Effector CD4-positive, alpha-beta T cell (primary cell): ENCODE data around the gene CNPY4.
"Not testable (repeated sequence)": the region's sequence is repeated elsewhere in the genome, so short reads cannot be mapped to it uniquely, and the experiment has no call there.

Experiments
- DNase-seq: peaks from one replicate; pipeline ENCODE4 v3.0.0-alpha.2; 2020

The CNPY4 gene

DNA sequence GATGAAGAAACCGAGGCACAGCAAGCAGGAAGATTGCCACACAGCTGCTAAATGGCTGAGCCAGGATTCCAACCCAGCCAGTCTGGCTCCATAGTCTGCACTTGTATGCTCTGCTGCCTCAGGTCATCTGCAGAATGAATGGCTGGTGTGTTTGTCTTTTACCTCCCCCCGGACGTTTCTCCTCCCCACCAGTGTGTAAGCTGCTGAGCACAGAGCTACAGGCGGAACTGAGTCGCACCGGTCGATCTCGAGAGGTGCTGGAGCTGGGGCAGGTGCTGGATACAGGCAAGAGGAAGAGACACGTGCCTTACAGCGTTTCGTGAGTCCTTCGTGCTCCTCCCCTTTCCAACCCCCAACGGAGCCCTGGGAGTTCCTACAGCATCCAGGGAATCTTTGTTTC, 2.6 kb downstream of the CNPY4 start:
- DNase-seq, result no peak

- no peak for DNase-seq
Measured at GRCh38 chr7:100122568-100122967, 3.1 kb downstream of the CNPY4 start.

GRCh38 chr7:100124301-100125230, 5.1 kb downstream of the CNPY4 start:
- DNase-seq, result no peak

DNA sequence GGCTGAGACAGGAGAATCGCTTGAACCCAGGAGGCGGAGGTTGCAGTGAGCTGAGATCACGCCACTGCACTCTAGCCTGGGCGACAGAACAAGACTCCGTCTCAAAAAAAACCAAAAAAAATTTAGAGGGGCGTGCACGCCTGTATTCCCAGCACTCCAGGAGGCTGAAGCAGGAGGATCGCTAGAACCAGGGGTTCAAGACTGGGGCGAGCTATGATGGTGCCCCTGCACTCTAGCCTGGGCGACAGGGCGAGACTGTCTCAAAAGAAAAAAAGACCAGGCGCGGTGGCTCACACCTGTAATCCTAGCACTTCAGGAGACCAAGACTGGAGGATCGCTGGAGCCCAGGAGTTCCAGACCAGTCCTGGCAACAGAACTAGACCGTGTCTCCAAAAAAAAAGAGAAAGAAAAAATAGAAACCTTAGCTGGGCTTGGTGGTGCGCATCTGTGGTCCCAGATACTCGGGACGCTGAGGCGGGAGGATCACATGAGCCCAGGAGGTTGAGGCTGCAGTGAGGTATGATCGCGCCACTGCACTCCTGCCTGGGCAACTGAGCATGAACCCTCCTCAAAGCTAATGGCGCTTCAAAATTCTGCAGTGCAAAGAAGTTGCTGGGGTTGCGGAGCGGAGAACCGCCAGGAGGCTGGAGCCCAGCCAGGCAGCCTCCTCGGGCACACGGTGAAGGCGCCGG, 7.0 kb downstream of the CNPY4 start:
- DNase-seq, result no peak

DNA sequence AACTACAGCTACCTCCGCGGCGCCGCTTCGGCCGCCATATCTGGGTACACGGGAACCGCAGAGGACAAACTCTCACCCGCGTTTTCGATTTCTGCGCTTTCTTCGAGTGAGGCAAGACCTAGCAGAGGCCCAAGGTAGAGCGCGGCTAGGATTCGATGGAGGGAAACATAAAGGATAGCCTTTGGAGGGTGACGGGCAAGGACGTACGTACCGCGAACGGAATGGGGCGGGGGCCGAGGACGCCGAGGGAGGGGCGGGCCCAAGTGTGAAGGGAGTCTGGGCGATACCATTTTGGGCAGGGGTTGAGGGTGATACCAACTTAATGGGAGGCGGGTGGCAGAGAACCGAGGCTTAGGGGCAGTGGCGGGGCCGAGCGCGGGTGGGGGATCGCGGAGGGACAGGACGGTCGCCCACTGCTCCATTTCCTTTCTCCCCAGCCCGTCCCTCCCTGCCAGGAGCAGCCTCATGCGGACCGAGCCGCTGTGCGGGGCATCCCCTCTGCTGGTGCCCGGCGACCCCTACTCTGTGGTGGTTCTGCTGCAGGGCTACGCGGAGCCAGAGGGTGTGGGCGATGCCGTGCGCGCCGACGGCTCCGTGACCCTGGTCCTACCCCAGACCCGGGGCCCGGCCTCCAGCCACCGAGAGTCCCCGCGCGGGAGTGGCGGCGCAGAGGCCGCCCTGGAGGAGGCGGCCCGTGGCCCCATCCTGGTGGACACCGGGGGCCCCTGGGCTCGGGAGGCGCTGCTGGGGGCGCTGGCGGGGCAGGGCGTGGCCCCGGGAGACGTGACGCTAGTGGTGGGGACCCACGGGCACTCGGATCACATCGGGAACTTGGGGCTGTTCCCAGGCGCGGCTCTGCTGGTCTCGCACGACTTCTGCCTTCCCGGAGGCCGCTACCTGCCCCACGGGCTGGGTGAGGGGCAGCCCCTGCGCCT, 7.8 kb downstream of the CNPY4 start, which contains the start of gene MBLAC1:
MBLAC1 (plus strand) TSS at position 37 of the 935 bp plus-strand sequence; CDS start at position 466, 429 bp downstream.
- DNase-seq, result peak; percentile 89

- DNase-seq, result no peak
Measured at GRCh38 chr7:100127866-100128636, 8.6 kb downstream of the CNPY4 start.

- no peak for DNase-seq
Measured at GRCh38 chr7:100128637-100128963, 9.2 kb downstream of the CNPY4 start.

DNA sequence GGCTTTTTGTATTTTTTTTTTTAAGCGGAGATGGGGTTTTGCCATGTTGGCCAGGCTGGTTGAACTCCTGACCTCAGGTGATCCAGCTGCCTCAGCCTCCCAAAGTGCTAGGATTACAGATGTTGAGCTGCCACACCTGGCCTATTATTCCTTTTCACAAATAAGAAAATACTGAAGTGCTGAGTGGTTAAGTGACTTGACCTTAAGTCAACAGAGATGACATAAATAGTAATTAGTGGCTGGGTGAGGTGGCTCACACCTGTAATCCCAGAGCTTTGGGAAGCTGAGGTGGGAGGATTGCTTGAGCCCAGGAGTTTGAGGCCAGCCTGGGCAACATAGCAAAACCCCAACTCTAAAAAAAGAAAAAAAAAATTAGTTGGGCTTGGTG, 10.8 kb downstream of the CNPY4 start:
- not testable (repeated sequence) for DNase-seq

GRCh38 chr7:100130608-100131453, 11.4 kb downstream of the CNPY4 start:
- DNase-seq, result peak; percentile 82

DNA sequence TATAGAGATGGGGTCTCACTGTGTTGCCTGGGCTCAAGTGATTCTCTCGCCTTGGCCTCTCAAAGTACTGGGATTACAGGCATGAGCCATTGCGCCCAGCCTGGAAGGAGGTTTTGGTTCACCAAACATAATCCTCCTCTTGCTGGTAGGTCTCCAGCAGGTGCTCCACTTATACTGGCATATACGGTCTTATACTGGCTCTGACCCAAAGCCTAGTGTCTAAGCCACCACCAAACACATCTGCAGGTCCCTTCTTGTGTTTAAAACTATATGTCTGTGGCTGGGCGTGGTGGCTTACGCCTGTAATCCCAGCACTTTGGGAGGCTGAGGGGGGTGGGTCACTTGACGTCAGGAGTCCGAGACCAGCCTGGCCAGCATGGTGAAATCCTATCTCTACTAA, 12.7 kb downstream of the CNPY4 start:
- DNase-seq, result no peak

DNA sequence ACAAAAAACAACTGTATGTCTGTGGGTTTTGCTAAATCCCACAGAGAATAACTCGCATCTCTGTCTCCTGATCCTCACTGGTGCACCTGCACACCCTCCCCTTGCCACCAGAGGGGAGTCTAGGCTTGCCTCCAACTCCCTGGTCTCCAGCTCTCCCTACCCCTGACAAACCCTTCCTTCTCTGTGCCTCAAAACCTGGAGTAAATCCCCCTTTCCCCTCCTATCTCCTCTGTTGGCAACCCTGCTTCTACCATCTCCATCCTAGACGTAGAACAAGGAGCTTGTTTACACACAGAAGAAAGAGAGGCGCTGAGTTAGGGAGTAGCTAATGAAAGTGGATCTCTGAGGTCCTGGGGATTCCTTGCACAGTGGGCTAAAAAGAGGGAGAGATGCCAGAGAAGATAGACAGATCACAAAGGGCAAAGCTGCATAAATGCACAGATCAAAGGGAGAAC, 13.3 kb downstream of the CNPY4 start:
- peak; percentile 51 for DNase-seq

DNA sequence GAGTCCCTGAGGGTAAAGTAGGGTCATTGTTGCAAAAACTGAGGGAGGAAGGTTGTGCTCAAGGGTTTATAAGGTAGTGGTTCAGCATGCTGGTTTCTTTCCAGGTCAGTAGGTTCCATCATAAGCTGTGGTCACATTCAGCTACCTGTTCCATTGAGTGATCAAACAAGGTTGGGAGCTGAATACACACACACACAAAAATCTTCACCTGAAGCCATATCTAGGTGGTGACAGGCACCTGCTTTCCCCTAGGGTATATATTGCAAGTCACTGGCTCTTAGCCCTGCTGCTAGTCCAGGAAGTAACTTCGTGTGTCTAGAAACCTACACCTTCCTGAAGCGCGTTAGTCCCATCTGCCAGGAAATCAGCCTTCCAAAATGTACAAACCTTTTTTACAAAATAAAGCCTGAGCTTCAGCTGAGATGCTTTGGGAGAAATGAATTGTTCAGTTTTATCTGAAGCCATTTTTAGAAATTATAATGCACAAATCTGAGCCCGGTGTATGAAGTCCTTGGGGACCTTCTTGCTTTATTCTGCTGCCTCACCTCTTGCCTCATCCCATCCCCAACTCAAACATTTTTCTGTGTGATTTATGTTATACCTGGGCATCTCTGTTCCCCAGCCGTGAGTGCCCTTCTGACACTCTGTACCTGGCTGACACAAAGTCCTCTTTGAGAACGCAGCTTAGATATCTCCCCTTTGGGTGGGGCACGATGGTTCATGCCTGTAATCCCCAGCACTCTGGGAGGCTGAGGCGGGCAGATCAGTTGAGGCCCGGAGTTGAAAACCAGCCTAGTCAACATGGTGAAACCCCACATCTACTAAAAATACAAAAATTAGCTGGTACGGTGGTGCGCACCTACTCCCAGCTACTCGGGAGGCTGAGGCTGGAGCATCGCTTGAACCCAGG, 18.7 kb downstream of the CNPY4 start:
- DNase-seq, result no peak

DNA sequence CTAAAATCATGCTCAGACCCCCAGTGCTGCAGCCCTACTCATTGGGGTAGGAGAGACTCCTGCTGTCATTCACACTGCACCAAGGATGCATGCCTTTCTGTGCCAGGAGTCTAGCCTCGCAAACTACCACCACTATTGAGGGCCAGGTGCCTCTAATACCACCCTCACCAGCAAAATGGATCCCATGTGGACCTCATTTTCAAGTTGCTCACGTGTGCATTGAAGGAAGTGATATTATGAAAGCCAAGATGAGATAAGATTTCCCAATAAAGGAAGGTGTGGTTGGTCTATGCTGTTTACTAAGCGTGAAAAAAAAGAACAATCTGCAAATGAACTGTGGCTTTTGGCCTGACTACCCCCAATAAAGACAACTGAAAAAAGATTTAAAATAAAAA, 22.1 kb downstream of the CNPY4 start:
- DNase-seq, result no peak

GRCh38 chr7:100142461-100142860, 23.0 kb downstream of the CNPY4 start:
- no peak for DNase-seq

- DNase-seq, result not testable (repeated sequence)
Measured at GRCh38 chr7:100146350-100146749, 26.9 kb downstream of the CNPY4 start.

DNA sequence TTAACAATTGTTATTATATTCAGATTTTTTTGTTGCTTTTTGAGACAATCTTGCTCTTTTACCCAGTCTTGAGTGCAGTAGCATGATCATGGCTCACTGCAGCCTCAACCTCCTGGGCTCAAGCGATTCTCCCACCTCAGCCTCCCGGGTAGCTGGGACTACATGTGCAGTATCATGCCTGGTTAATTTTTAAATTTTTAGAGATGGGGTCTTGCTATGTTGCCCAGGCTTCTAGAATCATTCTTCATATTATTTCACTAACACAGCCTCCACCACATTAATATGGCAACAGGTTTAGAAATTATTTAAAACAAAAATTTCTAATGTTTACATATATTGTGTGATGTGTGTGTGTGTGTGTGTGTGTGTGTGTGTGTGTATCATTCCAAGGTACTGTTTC, 27.8 kb downstream of the CNPY4 start:
- DNase-seq, result no peak

DNA sequence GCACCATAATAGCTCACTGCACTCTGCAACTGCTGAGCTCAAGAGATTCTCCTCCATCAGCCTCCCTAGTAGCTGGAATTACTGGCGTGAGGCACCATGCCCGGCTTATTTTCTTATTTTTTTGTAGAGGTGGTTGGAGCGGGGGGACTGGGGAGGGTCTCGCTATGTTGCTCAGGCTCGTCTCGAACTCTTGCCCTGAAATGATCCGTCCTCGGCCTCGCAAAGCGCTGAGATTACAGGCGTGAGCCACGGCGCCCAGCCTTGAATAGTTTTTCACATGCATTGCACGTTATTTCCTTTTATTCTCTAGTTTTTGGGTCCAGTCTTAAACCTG, 28.8 kb downstream of the CNPY4 start:
- no peak for DNase-seq

GRCh38 chr7:100148559-100149328, 29.3 kb downstream of the CNPY4 start, which contains the start of gene LAMTOR4:
Gene LAMTOR4 (plus strand): TSS chr7:100148918. CDS start chr7:100148973, 55 bp downstream.
- peak; percentile 98 for DNase-seq

DNA sequence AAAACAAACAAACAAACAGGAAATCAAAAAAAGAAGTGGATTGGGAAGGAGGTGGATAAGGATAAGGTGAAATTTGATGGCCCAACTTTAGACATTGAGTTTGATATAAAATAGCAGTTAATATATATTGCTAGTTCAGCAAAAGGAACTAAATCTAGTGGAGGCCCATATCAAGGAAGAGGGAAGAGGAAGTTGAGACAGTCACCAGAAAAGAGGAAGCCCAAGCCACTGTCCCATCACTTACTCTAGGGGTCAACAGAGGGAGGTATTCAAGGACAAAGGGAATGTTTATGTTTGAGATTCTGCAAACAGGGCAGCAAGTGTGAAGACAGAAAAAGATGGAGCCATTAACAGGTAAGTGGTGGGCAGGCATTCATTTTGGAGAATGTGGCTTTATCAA, 33.0 kb downstream of the CNPY4 start:
- DNase-seq, result no peak
